Measurements from ENCODE around the gene ETFA.
"Not testable (repeated sequence)": the region's sequence is repeated elsewhere in the genome, so short reads cannot be mapped to it uniquely, and the experiment has no call there.

ETFA gene

GRCh38 chr15:76285241-76285825 lies 25.9 kb downstream of the ETFA start:
- no peak overlapping the region for H3K4me3 ChIP-seq (ENCODE audit: low read depth, low read length)
- peaks cover 2% of the 10 kb centered on the region for H3K36me3 ChIP-seq (ENCODE audit: control insufficient read depth, insufficient read depth, low read length)
- H3K9me3 ChIP-seq (ENCODE audit: control insufficient read depth, insufficient read depth, low read length): no peaks in the 10 kb centered on the region
- H3K27me3 ChIP-seq (ENCODE audit: control insufficient read depth, insufficient read depth, low read length): no peaks in the 10 kb centered on the region
- no peaks in the 10 kb centered on the region for H3K4me1 ChIP-seq (ENCODE audit: control insufficient read depth, insufficient read depth, low read length)
- no peak overlapping the region for H3K9ac ChIP-seq (ENCODE audit: low read depth, low read length)

- H3K4me3 ChIP-seq (ENCODE audit: low read depth, low read length): no peak overlapping the region
- no peaks in the 10 kb centered on the region for H3K27me3 ChIP-seq (ENCODE audit: control insufficient read depth, insufficient read depth, low read length)
- H3K36me3 ChIP-seq (ENCODE audit: control insufficient read depth, insufficient read depth, low read length): peaks cover 2% of the 10 kb centered on the region
- no peaks in the 10 kb centered on the region for H3K9me3 ChIP-seq (ENCODE audit: control insufficient read depth, insufficient read depth, low read length)
- H3K9ac ChIP-seq (ENCODE audit: low read depth, low read length): no peak overlapping the region
- no peaks in the 10 kb centered on the region for H3K4me1 ChIP-seq (ENCODE audit: control insufficient read depth, insufficient read depth, low read length)
Observed at GRCh38 chr15:76282465-76282864, 28.8 kb downstream of the ETFA start.

- Histone ChIP-seq H3K9ac (ENCODE audit: low read depth, low read length) (no peak overlapping the region), H3K36me3 (ENCODE audit: control insufficient read depth, insufficient read depth, low read length) (peaks cover 2% of the 10 kb centered on the region), H3K4me1 (ENCODE audit: control insufficient read depth, insufficient read depth, low read length) (no peaks in the 10 kb centered on the region), H3K9me3 (ENCODE audit: control insufficient read depth, insufficient read depth, low read length) (no peaks in the 10 kb centered on the region), H3K27me3 (ENCODE audit: control insufficient read depth, insufficient read depth, low read length) (no peaks in the 10 kb centered on the region), H3K4me3 (ENCODE audit: low read depth, low read length) (no peak overlapping the region)
Observed at GRCh38 chr15:76278651-76279050, 32.6 kb downstream of the ETFA start.

GRCh38 chr15:76274821-76275220 lies 36.4 kb downstream of the ETFA start:
- Histone ChIP-seq H3K9me3 (ENCODE audit: control insufficient read depth, insufficient read depth, low read length) (no peaks in the 10 kb centered on the region), H3K4me1 (ENCODE audit: control insufficient read depth, insufficient read depth, low read length) (no peaks in the 10 kb centered on the region), H3K36me3 (ENCODE audit: control insufficient read depth, insufficient read depth, low read length) (no peaks in the 10 kb centered on the region), H3K4me3 (ENCODE audit: low read depth, low read length) (no peak overlapping the region), H3K27me3 (ENCODE audit: control insufficient read depth, insufficient read depth, low read length) (no peaks in the 10 kb centered on the region), H3K9ac (ENCODE audit: low read depth, low read length) (no peak overlapping the region)

GRCh38 chr15:76274226-76274625 lies 37.0 kb downstream of the ETFA start:
- Histone ChIP-seq H3K4me3 (ENCODE audit: low read depth, low read length) (no peak overlapping the region), H3K27me3 (ENCODE audit: control insufficient read depth, insufficient read depth, low read length) (no peaks in the 10 kb centered on the region), H3K9ac (ENCODE audit: low read depth, low read length) (no peak overlapping the region), H3K4me1 (ENCODE audit: control insufficient read depth, insufficient read depth, low read length) (no peaks in the 10 kb centered on the region), H3K36me3 (ENCODE audit: control insufficient read depth, insufficient read depth, low read length) (no peaks in the 10 kb centered on the region), H3K9me3 (ENCODE audit: control insufficient read depth, insufficient read depth, low read length) (no peaks in the 10 kb centered on the region)

- H3K9ac ChIP-seq (ENCODE audit: low read depth, low read length): no peak overlapping the region
- H3K4me3 ChIP-seq (ENCODE audit: low read depth, low read length): no peak overlapping the region
- H3K27me3 ChIP-seq (ENCODE audit: control insufficient read depth, insufficient read depth, low read length): no peaks in the 10 kb centered on the region
- peaks cover 4% of the 10 kb centered on the region for H3K9me3 ChIP-seq (ENCODE audit: control insufficient read depth, insufficient read depth, low read length)
- no peaks in the 10 kb centered on the region for H3K4me1 ChIP-seq (ENCODE audit: control insufficient read depth, insufficient read depth, low read length)
- H3K36me3 ChIP-seq (ENCODE audit: control insufficient read depth, insufficient read depth, low read length): no peaks in the 10 kb centered on the region
Observed at GRCh38 chr15:76270876-76271275, 40.4 kb downstream of the ETFA start.

- H3K9me3 ChIP-seq (ENCODE audit: control insufficient read depth, insufficient read depth, low read length): peaks cover 17% of the 10 kb centered on the region
- peaks cover 7% of the 10 kb centered on the region for H3K36me3 ChIP-seq (ENCODE audit: control insufficient read depth, insufficient read depth, low read length)
Observed at GRCh38 chr15:76267077-76267476, 44.2 kb downstream of the ETFA start.

GRCh38 chr15:76265769-76266168 lies 45.5 kb downstream of the ETFA start:
- not testable (repeated sequence) for H3K4me3 ChIP-seq (ENCODE audit: low read depth, low read length); H3K27me3 ChIP-seq (ENCODE audit: control insufficient read depth, insufficient read depth, low read length); H3K9ac ChIP-seq (ENCODE audit: low read depth, low read length); H3K4me1 ChIP-seq (ENCODE audit: control insufficient read depth, insufficient read depth, low read length)
- peaks cover 17% of the 10 kb centered on the region for H3K9me3 ChIP-seq (ENCODE audit: control insufficient read depth, insufficient read depth, low read length)
- H3K36me3 ChIP-seq (ENCODE audit: control insufficient read depth, insufficient read depth, low read length): peaks cover 12% of the 10 kb centered on the region

More at GRCh38 chr15:76267077-76267476, 44.2 kb downstream of the ETFA start:
- Histone ChIP-seq H3K9ac (ENCODE audit: low read depth, low read length) (no peak overlapping the region), H3K27me3 (ENCODE audit: control insufficient read depth, insufficient read depth, low read length) (no peaks in the 10 kb centered on the region), H3K4me1 (ENCODE audit: control insufficient read depth, insufficient read depth, low read length) (no peaks in the 10 kb centered on the region), H3K4me3 (ENCODE audit: low read depth, low read length) (no peak overlapping the region)

GRCh38 chr15:76260246-76260938 lies 50.9 kb downstream of the ETFA start:
- Histone ChIP-seq H3K4me3 (ENCODE audit: low read depth, low read length) (no peak overlapping the region), H3K36me3 (ENCODE audit: control insufficient read depth, insufficient read depth, low read length) (peaks cover 21% of the 10 kb centered on the region), H3K27me3 (ENCODE audit: control insufficient read depth, insufficient read depth, low read length) (no peaks in the 10 kb centered on the region), H3K9me3 (ENCODE audit: control insufficient read depth, insufficient read depth, low read length) (peaks cover 13% of the 10 kb centered on the region), H3K9ac (ENCODE audit: low read depth, low read length) (no peak overlapping the region), H3K4me1 (ENCODE audit: control insufficient read depth, insufficient read depth, low read length) (no peaks in the 10 kb centered on the region)

- H3K27me3 ChIP-seq (ENCODE audit: control insufficient read depth, insufficient read depth, low read length): no peaks in the 10 kb centered on the region
- no peaks in the 10 kb centered on the region for H3K4me1 ChIP-seq (ENCODE audit: control insufficient read depth, insufficient read depth, low read length)
- peaks cover 16% of the 10 kb centered on the region for H3K36me3 ChIP-seq (ENCODE audit: control insufficient read depth, insufficient read depth, low read length)
- H3K9me3 ChIP-seq (ENCODE audit: control insufficient read depth, insufficient read depth, low read length): peaks cover 13% of the 10 kb centered on the region
- H3K9ac ChIP-seq (ENCODE audit: low read depth, low read length): no peak overlapping the region
- no peak overlapping the region for H3K4me3 ChIP-seq (ENCODE audit: low read depth, low read length)
Observed at GRCh38 chr15:76259392-76259791, 51.9 kb downstream of the ETFA start.

GRCh38 chr15:76258460-76258859 lies 52.8 kb downstream of the ETFA start:
- Histone ChIP-seq H3K9me3 (ENCODE audit: control insufficient read depth, insufficient read depth, low read length) (peaks cover 8% of the 10 kb centered on the region), H3K36me3 (ENCODE audit: control insufficient read depth, insufficient read depth, low read length) (peaks cover 16% of the 10 kb centered on the region), H3K4me3 (ENCODE audit: low read depth, low read length) (no peak overlapping the region), H3K27me3 (ENCODE audit: control insufficient read depth, insufficient read depth, low read length) (no peaks in the 10 kb centered on the region), H3K9ac (ENCODE audit: low read depth, low read length) (no peak overlapping the region), H3K4me1 (ENCODE audit: control insufficient read depth, insufficient read depth, low read length) (no peaks in the 10 kb centered on the region)

GRCh38 chr15:76253691-76254473 lies 57.4 kb downstream of the ETFA start:
- H3K36me3 ChIP-seq (ENCODE audit: control insufficient read depth, insufficient read depth, low read length): no peaks in the 10 kb centered on the region
- H3K4me3 ChIP-seq (ENCODE audit: low read depth, low read length): no peak overlapping the region
- H3K9me3 ChIP-seq (ENCODE audit: control insufficient read depth, insufficient read depth, low read length): no peaks in the 10 kb centered on the region
- H3K9ac ChIP-seq (ENCODE audit: low read depth, low read length): no peak overlapping the region
- no peaks in the 10 kb centered on the region for H3K27me3 ChIP-seq (ENCODE audit: control insufficient read depth, insufficient read depth, low read length)
- peaks cover 5% of the 10 kb centered on the region for H3K4me1 ChIP-seq (ENCODE audit: control insufficient read depth, insufficient read depth, low read length)
